Measurements from ENCODE around the gene CARD19. TPM values are rescaled to one million over a fixed set of nuclear protein-coding genes. Genes with fewer than 3 reads are reported as not detected.

Gene CARD19
- total RNA-seq, 1 experiment from 2014 or later = 63.4 TPM

- in situ Hi-C loops (cut with HindIII; ENCODE audit: low pct_unique_long_range_greater_than_20kb, low sequenced_read_pairs) = no loop called here
- POLR2A ChIA-PET = no interaction called here
- DNase-seq (ENCODE audit: low read depth, low spot score) (no peak), ATAC-seq (no peak)
- BruUV-seq (replicated peaks) = no TSS peak
- no peaks in the 10 kb centered on the region for H3K9me3 ChIP-seq (ENCODE audit: control insufficient read depth, insufficient read depth, low read depth, low read length)
- CTCF ChIA-PET = interaction anchor here (0.6 kb wide), 1 partner anchor 49 kb away, joined by 3 read pairs; no protein-coding TSS in a partner anchor
- TF ChIP-seq TCF7L2 (IDR thresholded peaks at IDR 0.05; ENCODE audit: low read depth, low read length) (no peak), CTCF (IDR thresholded peaks at IDR 0.05) (no peak), POLR2AphosphoS5 (IDR thresholded peaks at IDR 0.05; ENCODE audit: low read depth, low read length) (no peak), REST (IDR thresholded peaks at IDR 0.05; ENCODE audit: insufficient read depth in 1 of 2, low read depth in 2 of 2, low read length in 1 of 2) (no peak), SIN3A (IDR thresholded peaks at IDR 0.05; ENCODE audit: borderline replicate concordance, insufficient read depth, low read depth, low read length) (no peak)
- H3K27ac ChIP-seq (ENCODE audit: low read length) = no peak overlapping the region
- no peaks in the 10 kb centered on the region for H3K36me3 ChIP-seq (ENCODE audit: control insufficient read depth, insufficient read depth, low read length)
- intact Hi-C loops (cut with micrococcal nuclease; ENCODE audit: unreplicated experiment) = no loop called here
- H3K4me3 ChIP-seq (ENCODE audit: low read depth in 2 of 2, low read length in 2 of 2) = no peak overlapping the region
- H3K4me1 ChIP-seq (ENCODE audit: control insufficient read depth, insufficient read depth, low read length) = no peaks in the 10 kb centered on the region
- H3K27me3 ChIP-seq (ENCODE audit: control insufficient read depth, insufficient read depth, low read length) = no peaks in the 10 kb centered on the region
Measured at GRCh38 chr9:93105620-93106019, 9.6 kb downstream of the CARD19 start.

- ATAC-seq (no peak), DNase-seq (ENCODE audit: low read depth, low spot score) (no peak)
- Histone ChIP-seq H3K27me3 (ENCODE audit: control insufficient read depth, insufficient read depth, low read length) (no peaks in the 10 kb centered on the region), H3K9me3 (ENCODE audit: control insufficient read depth, insufficient read depth, low read depth, low read length) (no peaks in the 10 kb centered on the region), H3K4me3 (ENCODE audit: low read depth in 2 of 2, low read length in 2 of 2) (no peak overlapping the region), H3K36me3 (ENCODE audit: control insufficient read depth, insufficient read depth, low read length) (no peaks in the 10 kb centered on the region), H3K4me1 (ENCODE audit: control insufficient read depth, insufficient read depth, low read length) (no peaks in the 10 kb centered on the region), H3K27ac (ENCODE audit: low read length) (no peak overlapping the region)
- no TSS peak for BruUV-seq (replicated peaks)
- ChIA-PET POLR2A (no interaction called here), CTCF (no interaction called here)
- TF ChIP-seq POLR2AphosphoS5 (IDR thresholded peaks at IDR 0.05; ENCODE audit: low read depth, low read length) = no peak
- no peak for TF ChIP-seq SIN3A (IDR thresholded peaks at IDR 0.05; ENCODE audit: borderline replicate concordance, insufficient read depth, low read depth, low read length)
- TF ChIP-seq CTCF (IDR thresholded peaks at IDR 0.05) = no peak
- TF ChIP-seq TCF7L2 (IDR thresholded peaks at IDR 0.05; ENCODE audit: low read depth, low read length) = no peak
- no peak for TF ChIP-seq REST (IDR thresholded peaks at IDR 0.05; ENCODE audit: insufficient read depth in 1 of 2, low read depth in 2 of 2, low read length in 1 of 2)
- intact Hi-C loops (cut with micrococcal nuclease; ENCODE audit: unreplicated experiment) = no loop called here
- in situ Hi-C loops (cut with HindIII; ENCODE audit: low pct_unique_long_range_greater_than_20kb, low sequenced_read_pairs) = no loop called here
Measured at GRCh38 chr9:93107151-93107824, 11.3 kb downstream of the CARD19 start.
